Measurements from ENCODE around the gene MIER2.
"Not testable (repeated sequence)": the region's sequence is repeated elsewhere in the genome, so short reads cannot be mapped to it uniquely, and the experiment has no call there.

MIER2 gene

DNA sequence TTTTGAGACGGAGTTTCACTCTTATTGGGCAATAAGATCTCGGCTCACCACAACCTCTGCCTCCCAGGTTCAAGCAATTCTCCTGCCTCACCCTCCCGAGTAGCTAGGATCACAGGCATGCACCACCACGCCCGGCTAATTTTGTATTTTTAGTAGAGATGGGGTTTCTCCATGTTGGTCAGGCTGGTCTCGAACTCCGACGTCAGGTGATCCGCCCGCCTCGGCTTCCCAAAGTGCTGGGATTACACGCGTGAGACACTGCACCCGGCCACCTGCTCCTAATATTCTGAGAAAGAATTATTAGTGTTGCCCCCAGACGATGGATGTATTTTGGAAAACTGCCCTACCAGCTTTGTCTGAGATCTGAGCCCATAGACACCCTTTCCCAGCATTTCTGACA is 10.9 kb upstream of the MIER2 start:
- DNase-seq, result not testable (repeated sequence)

DNA sequence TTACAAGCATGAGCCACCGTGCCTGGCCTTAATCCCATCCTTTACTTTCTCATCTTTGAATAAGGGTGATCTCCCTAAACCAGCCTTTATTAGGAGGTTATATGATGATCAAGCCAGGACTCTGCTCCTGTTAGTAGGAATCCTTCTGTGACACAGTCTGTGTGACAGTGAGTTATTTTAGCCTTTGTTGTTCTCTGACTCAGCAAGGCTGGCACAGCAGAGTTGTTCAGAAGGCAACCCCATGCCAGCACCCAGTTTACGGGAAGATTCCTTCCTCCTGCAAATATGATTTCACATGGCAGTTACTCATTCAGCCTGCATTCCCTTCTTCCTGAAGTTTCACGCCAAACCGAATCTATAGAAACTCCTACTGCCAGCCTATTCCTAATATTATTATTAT is 10.5 kb upstream of the MIER2 start:
- no peak for DNase-seq

DNA sequence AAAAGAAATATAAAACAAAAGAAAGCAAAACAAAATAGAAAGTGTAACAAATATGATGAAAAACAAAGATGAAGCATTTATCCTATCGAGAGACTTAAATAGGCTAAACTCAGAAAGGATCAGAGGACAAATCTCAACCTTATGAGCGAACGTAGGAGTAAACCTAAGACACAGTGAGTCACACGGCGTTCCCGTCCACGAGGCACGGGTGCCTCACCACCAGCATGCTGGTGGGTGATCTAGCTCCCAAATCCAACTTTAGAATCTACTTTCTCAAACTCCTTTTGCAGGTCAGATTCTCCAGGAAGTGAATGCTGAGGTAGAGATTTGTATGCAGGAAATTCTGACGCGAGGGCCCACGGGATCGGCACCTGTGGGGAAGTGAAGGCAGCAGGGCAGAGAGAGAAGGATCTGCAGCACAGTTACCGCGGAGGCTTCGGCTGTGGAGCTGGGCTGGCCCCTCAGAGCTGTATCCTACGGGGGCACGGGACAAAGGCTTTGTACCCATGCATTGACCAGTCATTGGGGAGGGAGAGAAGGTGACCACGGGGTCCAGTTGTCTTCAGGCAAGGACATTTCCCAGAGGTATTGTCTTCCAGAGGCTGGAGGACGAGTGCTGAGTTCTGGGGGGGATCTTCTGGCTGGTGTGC is 7.5 kb upstream of the MIER2 start:
- peak in 2 of 3 donors; percentile 22 to 26 for DNase-seq

DNA sequence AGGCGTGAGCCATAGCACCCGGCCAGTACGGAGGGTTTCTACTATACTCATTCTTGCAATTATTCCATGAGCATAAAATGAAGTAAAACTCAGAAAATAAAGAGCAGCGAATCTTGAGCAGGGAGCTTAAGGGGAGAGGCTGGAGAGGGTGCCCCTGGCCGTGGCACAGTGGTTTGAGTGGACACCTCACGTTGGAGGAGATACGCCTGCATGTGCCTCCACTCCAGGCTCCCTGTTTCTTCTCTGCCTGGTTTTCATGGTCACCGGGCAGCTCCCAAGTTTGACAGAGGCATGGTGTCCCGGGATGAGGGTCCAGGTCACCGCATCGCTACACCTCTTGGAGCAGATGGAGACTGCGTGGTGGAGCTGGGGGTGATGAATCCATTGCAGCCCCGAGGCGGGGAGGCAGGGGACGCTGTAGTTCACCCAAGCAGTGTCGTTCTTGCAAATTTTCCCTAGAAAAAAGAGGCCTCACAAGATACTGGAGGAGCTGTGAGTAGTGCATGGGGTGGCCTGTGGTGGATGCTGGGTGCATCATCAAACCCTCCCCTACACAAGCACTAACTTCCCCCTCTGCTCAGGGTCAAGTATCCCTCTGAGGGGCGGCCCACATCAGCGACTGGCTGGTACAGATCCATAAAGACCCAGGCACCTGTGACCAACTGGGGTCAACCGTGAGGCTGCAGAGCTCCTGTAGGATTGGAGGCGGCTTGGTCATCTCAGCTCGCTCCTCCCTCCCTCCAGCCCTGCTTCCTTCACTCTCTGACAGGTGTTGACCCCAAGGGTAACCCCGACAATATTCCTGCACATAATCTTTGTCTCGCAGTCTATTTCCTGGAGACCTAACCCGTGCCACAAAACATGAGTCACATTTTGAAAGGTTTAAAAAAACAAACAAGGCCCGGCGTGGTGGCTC is 3.6 kb upstream of the MIER2 start:
- no peak for DNase-seq

DNA sequence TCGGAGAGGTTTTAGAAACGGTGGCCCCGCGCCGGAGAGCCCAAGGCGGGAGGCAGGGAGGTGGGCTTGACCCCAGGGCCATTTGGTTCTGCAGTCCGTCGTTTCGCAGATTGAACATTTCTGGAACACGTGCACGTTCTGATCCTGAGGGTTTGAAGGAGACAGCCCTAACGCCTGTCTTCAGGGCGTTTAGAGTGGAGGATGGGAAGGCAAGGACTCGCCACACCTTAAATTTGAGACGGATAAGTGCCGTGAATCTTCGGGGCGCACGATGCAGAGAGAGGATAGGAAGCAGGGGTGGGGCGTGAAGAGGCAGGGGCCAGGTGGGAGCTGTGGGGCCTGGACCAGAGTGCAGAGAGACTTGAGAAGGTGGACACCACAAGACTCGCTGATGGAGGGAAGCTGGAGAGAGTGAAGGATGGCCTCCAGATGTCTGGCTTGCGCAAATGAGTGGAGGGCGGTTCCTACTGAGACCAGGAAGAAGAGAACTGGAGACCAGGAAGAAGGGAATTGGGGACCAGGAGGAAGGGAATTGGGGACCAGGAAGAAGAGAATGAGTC is 804 bp upstream of the MIER2 start:
- DNase-seq, result no peak

DNA sequence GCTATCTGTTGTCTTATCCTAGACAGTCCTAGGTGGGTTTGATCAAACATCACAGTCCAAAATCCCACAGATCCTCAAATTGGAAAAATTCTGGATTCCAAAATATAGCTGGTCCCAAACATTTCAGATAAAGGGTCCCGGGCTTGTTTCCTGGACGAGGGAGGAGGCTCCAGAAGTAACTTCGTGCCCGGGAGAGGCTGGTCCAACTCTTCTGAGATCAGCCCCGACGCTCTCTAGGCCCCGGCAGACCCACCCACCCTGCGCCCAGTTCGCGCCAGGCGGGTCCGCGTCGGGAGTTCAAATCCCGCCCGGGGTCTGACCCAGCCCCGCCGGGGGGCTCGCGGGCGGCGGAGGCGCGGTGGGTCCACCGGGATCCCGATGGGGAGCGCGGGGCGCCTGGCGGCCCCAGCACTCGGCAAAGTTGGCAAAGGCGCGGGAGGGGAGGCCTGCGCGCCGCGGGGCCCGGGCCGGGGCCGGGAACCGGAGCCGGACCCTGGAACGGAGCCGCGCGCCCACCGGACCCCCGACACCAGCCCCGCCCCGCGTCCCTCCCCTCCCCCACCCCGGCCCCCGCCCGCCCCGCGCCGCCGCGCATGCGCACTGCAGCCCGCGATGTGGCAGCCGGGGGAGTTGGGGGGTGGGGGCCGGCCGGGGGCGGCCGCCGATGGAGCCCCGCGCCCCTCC is 513 bp downstream of the MIER2 start:
- peak in 2 of 3 donors; percentile 25 to 48 for DNase-seq

DNA sequence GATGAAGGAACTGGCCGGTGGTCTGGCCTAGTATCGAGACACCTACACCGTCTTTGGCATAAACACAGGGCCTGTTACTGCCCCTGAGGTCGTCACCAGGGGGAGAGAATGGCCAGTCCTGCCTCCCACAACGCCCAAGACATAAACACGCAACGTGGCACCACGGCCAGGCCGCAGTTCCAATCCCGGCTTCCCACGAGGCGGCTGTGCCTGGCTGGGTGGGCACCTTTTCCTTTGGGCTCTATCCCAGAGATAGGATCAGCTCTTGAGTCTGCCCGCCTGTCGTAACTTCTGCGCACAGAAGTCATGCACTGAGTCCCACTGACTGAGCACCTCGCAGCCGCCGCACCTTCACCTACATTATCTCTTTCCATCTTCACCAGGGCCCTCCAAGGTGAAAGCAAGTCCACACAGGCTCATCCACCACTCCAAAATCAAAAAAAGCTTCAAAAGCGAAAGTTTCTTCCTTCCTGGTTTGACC is 1.1 kb downstream of the MIER2 start:
- DNase-seq, result peak in 1 of 3 donors; percentile 17

DNA sequence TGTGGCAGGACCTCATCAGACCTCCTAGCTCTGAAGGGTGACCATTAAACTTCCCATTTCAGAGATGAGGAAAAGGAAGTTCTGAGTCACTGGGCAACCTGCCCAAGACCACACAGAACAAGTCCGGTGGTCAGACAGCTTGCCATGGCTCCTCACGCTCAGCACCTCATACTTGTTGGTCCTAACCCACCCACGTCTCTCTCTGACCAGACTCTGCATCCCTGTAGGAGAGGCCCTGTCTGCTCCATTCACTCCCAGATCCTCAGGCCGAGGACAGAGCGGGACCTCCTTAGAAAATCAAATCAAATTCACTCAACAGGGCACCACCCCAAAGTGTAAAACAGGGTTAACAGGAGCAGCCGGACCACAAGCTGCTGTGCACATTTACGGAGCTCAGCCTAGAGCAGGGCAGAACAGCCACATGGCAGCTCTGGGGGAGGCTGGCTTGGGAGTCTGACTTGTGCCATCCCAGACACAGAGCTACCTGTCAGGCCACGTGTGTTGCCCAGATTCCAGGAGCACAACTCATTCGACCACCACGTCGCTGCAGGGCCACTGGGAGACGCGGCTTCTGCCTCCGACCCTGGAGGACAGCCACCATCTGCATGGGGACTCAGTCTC is 1.7 kb downstream of the MIER2 start:
- peak; percentile 86 to 90 (median 89) for DNase-seq

DNA sequence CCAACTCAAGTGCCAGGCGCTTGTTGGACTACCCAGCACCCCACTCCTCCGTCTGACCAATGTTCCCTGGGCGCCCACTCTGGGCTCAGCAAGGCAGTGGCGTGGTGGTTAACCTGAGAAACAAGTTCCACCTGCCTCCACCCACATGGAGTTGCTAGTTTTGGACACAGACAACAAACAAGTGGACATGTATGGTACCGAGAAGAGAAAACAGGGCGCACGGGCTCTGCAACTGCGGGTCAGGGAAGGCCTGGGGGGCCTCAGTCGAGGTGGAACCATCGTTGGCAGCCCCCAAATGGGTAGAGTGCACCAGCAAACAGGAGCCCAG is 2.5 kb downstream of the MIER2 start:
- no peak for DNase-seq

DNA sequence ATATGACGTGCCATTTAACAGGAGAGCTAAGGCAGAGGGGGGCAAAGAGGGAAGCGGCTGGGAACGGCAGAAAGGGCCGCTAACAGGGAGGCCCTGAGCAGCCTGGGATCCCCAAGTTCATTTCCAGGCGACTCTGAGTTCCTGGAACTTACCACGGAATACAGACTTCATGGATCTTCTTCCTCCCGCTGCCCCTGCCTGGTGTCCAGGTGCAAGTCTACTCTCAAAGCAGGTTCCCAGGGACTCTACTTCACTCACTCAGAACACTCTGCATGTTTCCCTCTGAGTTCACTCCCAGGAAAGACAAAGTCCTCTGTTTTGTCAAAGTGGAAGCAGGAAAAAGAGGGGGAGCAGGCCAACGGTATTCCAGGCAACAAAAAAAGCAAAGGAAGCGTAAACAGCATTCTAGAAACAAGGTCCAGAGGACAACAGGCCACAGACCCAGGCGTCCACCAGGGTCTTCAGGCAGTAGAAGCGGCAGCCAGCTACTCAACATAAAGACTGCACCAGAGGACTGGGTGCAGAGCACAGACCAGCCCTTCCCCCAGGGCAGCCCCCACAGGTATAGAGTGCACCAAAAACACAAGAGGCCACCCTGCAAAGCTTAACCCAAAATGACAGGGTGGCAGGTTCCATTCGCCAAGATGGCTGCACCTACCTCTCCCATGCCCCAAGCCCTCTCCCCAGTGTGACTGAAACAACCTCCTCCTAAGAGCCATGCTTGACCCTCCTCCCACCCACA is 3.0 kb downstream of the MIER2 start:
- no peak for DNase-seq

DNA sequence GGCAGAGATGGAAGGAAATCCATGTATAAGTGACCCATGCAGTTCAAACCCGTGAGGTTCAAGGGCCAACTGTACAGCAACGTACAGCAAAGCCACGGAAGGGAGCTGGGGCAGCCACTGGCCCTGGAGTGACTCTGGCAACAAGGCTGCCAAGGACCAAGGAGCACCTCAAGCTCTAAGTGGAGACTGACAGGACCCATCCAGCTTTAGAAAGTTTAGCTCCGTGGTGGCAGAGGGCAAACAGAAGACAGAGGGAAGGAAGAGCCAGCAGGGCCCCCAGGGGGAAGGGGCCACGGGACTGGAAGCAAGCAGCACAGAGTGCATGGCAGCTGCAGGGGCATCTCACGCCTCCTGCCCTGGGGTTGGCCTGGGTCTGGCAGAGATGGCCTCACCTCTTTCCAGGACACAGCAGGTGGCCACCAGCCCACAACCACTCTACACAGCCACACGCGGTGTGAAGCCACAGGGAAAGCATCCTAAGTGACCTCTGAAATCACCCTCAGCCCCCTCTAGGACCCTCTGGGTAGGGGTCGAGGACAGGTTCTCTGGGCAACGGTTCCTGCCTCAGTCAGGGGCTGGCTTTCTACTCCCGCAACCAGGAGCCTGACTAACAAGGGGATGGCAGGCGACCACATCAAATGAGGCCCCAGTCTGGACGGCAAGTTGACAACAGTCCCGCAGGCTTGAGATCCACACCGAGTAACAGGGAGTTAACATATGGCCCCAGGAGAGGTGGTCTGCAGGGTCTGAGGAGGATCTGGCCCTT is 3.8 kb downstream of the MIER2 start:
- no peak for DNase-seq

DNA sequence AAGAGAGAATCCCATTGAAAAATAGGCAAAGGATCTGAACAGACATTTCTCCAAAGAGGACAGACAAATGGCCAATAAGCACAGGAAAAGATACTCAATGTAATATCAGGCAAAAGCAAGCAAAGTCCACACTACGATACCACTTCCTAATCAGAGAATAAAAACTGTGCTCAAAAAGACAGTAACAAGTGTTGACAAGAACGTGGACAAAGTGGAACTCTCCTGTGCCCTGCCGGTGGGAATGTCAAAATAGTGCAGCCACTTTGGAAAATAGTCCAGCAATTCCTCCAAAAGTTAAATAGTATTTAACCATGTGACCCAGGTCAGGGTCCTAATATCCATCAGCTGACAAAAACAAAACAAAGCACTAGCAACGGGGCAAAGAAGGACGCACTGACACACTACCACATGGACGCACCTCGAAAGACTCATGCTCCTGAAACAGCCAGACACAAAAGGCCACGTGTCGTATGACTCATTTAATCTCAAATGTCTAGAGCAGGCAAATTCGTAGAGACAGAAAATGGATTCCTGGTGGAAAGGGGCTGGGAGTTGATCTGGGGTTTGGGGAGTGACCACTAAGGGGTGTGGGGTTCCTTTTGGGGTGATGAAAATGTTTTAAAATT is 5.2 kb downstream of the MIER2 start:
- peak in 2 of 3 donors; percentile 20 to 26 for DNase-seq

DNA sequence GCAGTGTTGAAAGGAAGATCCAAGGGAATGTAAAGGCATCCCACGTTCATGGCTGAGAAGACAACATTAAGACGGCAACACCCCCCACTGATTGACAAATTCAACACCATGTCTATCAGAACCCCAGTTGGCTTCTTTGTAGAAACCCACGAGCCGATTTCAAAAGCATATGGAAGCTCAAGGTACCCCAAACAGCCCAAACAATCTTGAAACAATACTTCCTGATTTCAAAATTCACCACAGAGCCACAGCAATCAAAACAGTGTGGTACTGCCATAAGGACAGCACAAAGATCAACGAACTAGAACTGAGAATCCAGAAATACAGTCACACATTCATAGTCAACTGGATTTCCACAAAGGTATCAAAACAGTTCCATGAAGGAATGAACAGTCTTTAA is 6.2 kb downstream of the MIER2 start:
- DNase-seq, result peak in 1 of 3 donors; percentile 31

DNA sequence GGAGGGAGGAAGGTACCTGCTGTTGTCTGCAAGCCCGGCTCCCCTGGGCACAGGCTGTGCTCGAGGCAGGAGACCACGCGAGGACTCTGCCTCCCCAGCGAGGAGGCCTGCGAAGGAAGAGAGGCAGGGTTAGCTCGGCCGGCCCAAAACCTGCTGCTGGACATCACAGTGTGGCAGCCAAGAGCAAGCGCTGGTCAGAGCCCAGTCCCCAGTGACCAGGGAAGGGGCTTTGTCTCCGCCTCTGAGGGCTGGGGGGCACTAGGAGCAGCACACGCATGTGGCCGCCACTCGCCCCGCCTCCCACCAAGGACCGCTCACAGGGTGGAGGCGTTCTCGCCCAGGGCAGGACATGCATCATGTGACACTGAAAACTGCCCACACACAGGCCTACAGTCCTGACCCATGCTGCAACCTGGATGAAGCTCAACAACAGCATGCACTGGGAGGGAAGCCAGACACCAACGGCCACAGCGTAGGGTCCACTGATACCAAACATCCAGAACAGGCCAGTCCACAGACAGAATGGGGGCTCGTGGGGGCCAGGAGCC is 8.5 kb downstream of the MIER2 start:
- no peak for DNase-seq

DNA sequence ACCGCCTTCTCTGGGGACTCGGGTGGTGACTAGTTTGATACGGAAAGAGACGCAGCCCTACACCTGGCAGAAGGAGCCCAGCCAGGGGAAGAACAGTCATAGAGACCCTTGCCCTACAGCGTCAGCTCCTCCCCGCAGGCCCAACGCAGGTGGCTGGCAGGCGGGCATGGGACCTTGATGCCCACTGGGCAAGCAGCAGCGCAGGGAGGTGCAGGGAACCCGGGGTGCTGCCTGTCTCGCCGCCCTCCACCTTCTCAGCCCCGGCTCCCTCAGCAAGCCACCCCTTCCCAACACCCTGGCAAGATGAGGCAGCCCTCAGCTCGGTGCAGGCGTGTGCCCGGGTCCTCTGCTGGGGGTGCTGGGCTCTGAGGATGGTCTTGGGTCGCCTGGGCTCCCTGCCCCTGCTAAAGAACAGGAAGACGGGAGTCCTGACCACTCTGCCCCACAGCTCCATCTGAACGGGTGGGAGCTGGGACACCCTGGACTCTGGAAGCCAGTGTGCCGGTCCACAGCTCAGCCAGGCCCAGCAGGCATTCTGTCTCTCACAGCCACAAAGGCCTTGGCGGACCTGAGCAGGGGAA is 9.0 kb downstream of the MIER2 start:
- no peak for DNase-seq

DNA sequence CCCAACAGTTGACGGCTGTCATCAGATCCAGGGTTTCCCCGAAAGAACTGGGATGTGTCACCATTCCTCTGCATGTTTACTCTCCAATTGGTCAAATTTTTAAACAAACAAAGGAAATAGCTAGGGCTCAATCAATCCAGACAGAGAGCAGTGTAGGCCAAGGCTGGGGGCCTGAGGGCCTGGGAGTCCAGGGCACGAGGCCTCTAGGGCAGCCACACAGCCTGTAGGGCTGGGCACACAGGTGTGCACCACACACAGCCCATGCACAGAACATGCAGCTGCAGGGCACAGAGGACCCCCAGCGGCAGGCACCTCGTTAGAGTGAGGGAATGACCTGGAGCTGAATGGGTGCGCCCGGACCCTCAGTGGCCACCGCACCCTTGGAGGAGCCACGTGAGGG is 9.5 kb downstream of the MIER2 start:
- DNase-seq, result no peak

DNA sequence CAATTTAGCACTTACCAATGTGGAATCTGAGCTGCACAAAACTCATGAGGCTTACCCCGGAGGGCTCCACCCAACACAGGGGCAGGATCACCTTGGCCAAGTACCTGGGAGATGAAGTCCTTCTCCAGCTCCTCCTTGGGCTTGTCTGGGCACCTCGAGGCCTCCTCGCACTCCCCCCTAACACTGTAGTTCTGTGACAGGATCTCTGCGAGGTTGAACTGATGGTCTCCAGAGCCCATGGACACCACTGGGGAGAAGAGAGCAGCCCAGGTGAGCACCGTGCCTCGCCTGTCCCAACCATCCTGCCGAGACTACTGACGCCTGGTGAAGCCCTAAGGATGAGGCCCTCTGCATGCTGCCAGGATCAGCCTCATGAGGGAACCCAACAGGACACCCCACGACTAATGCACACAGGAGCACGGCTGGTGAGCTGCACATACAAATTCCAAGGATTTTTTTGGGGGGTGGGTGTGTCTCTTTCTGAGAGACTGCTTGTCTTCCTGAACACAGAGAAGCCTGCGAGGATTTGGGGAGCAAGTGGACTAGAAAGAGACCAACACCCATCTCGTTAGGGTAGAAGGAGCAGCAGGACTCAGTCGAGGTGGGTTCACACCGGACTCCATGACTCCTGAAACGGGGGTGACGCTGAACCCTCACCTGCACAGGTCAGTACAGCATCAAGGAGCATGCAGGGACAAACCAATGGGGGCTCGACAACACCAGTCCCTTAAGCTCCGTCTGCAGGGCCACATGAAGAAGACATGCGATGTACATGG is 10.1 kb downstream of the MIER2 start:
- no peak for DNase-seq

DNA sequence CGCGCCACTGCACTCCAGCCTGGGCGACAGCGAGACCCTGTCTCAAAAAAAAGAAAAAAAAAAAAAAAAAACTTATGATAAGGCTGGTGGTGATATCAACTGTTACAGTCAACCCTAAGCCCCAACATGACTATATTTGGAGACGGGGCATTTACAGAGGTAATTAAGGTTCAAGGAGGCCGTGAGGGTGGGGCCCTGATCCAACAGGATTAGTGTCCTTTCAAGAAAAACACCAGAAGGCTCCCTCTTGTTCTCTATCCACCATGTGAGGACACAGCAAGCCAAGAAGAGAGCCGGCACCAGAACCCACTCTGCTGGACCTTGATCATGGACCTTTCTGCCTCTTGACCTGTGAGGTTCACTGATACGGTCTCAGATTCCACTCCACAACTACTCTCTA is 14.1 kb downstream of the MIER2 start:
- no peak for DNase-seq

DNA sequence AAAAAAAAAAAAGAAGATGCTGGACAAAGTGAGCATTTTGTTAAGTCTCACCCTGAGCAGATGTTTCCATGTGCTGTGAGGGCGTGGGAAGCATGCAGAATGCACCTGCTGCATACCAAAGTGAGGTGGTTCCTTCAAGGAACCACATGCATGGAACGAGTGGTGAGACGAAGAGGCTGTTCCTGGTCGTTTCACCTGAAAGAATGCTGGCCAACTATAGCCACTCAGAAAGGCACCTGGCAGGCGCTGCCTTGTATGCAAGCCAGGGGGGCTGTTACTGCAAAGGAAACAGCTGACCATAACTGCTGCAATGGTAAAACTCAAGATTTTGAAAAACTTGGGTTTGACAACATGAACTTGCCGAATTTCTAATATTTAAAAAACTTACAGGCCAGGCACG is 14.7 kb downstream of the MIER2 start:
- DNase-seq, result no peak

All from suppressor macrophage treated with lipopolysaccharide for 1 hour (primary cell).